ENCODE results near the gene WDR89.

The WDR89 gene

DNA sequence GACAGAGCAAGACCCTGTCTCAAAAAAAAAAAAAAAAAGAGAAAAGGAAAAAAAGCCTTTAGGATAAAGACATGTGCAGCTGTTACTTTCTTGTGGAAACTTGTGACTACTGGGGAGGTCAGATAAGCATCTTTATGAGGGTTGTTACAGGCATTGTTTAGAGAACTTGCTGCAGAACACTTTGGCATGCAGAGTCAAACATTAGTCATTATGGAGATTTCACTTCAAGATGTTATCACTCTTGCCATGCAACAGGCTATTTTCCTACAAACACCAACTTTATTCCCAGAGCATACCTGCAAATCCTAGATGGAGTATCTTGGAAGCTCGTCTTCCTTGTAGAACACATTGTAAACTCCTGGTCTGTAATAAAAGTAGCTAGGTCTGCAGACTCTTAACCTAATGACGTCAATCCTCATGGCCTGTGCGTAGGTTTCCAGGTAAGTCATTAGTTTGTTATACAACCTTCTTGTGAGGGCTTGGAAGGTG is 36.3 kb upstream of the WDR89 start:
- no peaks in the 10 kb centered on the region for H4K20me1 ChIP-seq (ENCODE audit: insufficient read depth, low read length, poor library complexity, severe bottlenecking)
- H3K4me3 ChIP-seq (ENCODE audit: low read length, poor library complexity, severe bottlenecking), result no peak overlapping the region

DNA sequence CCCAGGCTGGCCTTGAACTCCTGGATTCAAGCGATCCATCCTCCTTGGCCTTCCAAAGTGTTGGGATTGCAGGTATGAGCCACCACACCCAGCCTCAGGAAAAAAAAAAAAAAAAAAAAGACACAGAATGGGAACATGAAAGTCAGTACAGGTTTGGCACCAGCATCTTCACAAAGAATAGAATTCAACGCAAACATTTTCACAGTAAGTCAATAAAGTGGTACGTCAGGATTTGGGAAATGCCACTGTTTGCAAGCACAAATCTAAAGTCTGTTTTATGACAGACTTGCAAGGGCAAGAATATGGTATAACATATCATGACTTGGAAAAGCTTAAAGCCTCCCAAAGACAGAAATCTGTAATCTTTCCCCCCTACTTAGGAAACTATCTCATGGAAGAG is 34.9 kb upstream of the WDR89 start:
- no peak overlapping the region for H3K9ac ChIP-seq (ENCODE audit: low read depth, low read length, poor library complexity, severe bottlenecking)
- H4K20me1 ChIP-seq (ENCODE audit: insufficient read depth, low read length, poor library complexity, severe bottlenecking), result no peaks in the 10 kb centered on the region
- H3K9me2 ChIP-seq (replicated peaks; ENCODE audit: low read depth, low read length), result no peaks in the 10 kb centered on the region
- H2AFZ ChIP-seq (ENCODE audit: low read length), result no peak overlapping the region
- no peak overlapping the region for H3K4me2 ChIP-seq (ENCODE audit: low read depth, low read length, poor library complexity, severe bottlenecking)
- H3F3A ChIP-seq (ENCODE audit: low read depth), result no peaks in the 10 kb centered on the region
- no peaks in the 10 kb centered on the region for H3K79me2 ChIP-seq (ENCODE audit: insufficient read depth, low read length)
- no peaks in the 10 kb centered on the region for H3K27me3 ChIP-seq (ENCODE audit: insufficient read depth, low read length, poor library complexity, severe bottlenecking)
- peaks cover 18% of the 10 kb centered on the region for H3K4me1 ChIP-seq (ENCODE audit: insufficient read depth, low read length, poor library complexity, severe bottlenecking)
- H3K4me3 ChIP-seq (ENCODE audit: low read length, poor library complexity, severe bottlenecking), result no peak overlapping the region
- no peaks in the 10 kb centered on the region for H3K36me3 ChIP-seq (ENCODE audit: insufficient read depth, low read length)
- TF ChIP-seq, protein P1, sequence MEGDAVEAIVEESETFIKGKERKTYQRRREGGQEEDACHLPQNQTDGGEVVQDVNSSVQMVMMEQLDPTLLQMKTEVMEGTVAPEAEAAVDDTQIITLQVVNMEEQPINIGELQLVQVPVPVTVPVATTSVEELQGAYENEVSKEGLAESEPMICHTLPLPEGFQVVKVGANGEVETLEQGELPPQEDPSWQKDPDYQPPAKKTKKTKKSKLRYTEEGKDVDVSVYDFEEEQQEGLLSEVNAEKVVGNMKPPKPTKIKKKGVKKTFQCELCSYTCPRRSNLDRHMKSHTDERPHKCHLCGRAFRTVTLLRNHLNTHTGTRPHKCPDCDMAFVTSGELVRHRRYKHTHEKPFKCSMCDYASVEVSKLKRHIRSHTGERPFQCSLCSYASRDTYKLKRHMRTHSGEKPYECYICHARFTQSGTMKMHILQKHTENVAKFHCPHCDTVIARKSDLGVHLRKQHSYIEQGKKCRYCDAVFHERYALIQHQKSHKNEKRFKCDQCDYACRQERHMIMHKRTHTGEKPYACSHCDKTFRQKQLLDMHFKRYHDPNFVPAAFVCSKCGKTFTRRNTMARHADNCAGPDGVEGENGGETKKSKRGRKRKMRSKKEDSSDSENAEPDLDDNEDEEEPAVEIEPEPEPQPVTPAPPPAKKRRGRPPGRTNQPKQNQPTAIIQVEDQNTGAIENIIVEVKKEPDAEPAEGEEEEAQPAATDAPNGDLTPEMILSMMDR (conservative IDR thresholded peaks at IDR 0.05; ENCODE audit: low read length), result no peak
- TF ChIP-seq EZH2phosphoT487 (IDR thresholded peaks at IDR 0.05; ENCODE audit: borderline replicate concordance), result no peak
- H3K9me3 ChIP-seq (ENCODE audit: insufficient read depth, low read depth, low read length), result no peaks in the 10 kb centered on the region

More for the DNA sequence above, 36.3 kb upstream of the WDR89 start:
- H3K79me2 ChIP-seq (ENCODE audit: insufficient read depth, low read length), result no peaks in the 10 kb centered on the region
- no peaks in the 10 kb centered on the region for H3K36me3 ChIP-seq (ENCODE audit: insufficient read depth, low read length)
- H3K4me2 ChIP-seq (ENCODE audit: low read depth, low read length, poor library complexity, severe bottlenecking), result no peak overlapping the region
- H2AFZ ChIP-seq (ENCODE audit: low read length), result no peak overlapping the region
- no peaks in the 10 kb centered on the region for H3K9me2 ChIP-seq (replicated peaks; ENCODE audit: low read depth, low read length)
- H3K9ac ChIP-seq (ENCODE audit: low read depth, low read length, poor library complexity, severe bottlenecking), result no peak overlapping the region
- no peaks in the 10 kb centered on the region for H3F3A ChIP-seq (ENCODE audit: low read depth)
- peaks cover 13% of the 10 kb centered on the region for H3K4me1 ChIP-seq (ENCODE audit: insufficient read depth, low read length, poor library complexity, severe bottlenecking)
- TF ChIP-seq, protein P1 (conservative IDR thresholded peaks at IDR 0.05; ENCODE audit: low read length), result no peak
- no peak for TF ChIP-seq EZH2phosphoT487 (IDR thresholded peaks at IDR 0.05; ENCODE audit: borderline replicate concordance)
- H3K9me3 ChIP-seq (ENCODE audit: insufficient read depth, low read depth, low read length), result no peaks in the 10 kb centered on the region
- H3K27me3 ChIP-seq (ENCODE audit: insufficient read depth, low read length, poor library complexity, severe bottlenecking), result no peaks in the 10 kb centered on the region

DNA sequence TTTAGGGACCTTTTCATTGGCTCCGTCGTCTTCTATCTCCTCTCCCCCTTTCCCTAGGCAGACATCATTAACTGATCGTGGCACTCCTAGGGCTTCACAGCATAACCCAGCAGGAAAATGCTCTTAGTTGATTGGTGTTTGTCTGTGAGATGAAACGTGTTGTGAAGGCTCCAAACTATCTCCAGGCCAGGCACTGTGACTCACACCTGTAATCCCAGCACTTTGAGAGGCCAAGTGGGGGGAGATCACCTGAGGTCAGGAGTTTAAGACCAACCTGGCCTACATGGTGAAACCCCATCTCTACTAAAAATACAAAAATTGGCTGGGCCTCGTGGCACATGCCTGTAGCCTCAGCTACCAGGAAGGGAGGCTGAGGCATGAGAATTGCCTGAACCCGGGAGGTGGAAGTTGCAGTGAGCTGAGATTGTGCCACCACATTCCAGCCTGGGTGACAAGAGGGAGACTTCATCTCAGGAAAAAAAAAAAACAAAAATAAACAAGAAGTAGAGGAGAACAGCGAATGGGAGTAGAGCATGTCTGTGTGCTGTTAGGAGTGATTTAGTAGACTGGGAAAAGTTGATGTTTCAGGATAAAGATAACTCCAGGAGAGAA is 32.3 kb upstream of the WDR89 start:
- Histone ChIP-seq H2AFZ (ENCODE audit: low read length) (no peak overlapping the region), H3K4me3 (ENCODE audit: low read length, poor library complexity, severe bottlenecking) (no peak overlapping the region), H3F3A (ENCODE audit: low read depth) (no peaks in the 10 kb centered on the region), H3K9me3 (ENCODE audit: insufficient read depth, low read depth, low read length) (no peaks in the 10 kb centered on the region), H3K36me3 (ENCODE audit: insufficient read depth, low read length) (no peaks in the 10 kb centered on the region), H3K9ac (ENCODE audit: low read depth, low read length, poor library complexity, severe bottlenecking) (no peak overlapping the region), H3K4me1 (ENCODE audit: insufficient read depth, low read length, poor library complexity, severe bottlenecking) (peaks cover 18% of the 10 kb centered on the region), H3K4me2 (ENCODE audit: low read depth, low read length, poor library complexity, severe bottlenecking) (no peak overlapping the region), H3K79me2 (ENCODE audit: insufficient read depth, low read length) (no peaks in the 10 kb centered on the region), H3K27me3 (ENCODE audit: insufficient read depth, low read length, poor library complexity, severe bottlenecking) (no peaks in the 10 kb centered on the region), H4K20me1 (ENCODE audit: insufficient read depth, low read length, poor library complexity, severe bottlenecking) (no peaks in the 10 kb centered on the region), H3K9me2 (replicated peaks; ENCODE audit: low read depth, low read length) (no peaks in the 10 kb centered on the region)
- TF ChIP-seq, protein P1 (conservative IDR thresholded peaks at IDR 0.05; ENCODE audit: low read length), result no peak
- no peak for TF ChIP-seq EZH2phosphoT487 (IDR thresholded peaks at IDR 0.05; ENCODE audit: borderline replicate concordance)
